ENCODE data around the gene HS3ST3A1. TPM values are rescaled to one million over a fixed set of nuclear protein-coding genes. Genes with fewer than 3 reads are reported as not detected.
A peak's percentile ranks its signal among the peaks of the same experiment; 100 is the strongest.

Gene HS3ST3A1
- total and polyA plus RNA-seq, 8 donors, result 0.56 to 10.7 (median 1.8) TPM; not detected in 1

DNA sequence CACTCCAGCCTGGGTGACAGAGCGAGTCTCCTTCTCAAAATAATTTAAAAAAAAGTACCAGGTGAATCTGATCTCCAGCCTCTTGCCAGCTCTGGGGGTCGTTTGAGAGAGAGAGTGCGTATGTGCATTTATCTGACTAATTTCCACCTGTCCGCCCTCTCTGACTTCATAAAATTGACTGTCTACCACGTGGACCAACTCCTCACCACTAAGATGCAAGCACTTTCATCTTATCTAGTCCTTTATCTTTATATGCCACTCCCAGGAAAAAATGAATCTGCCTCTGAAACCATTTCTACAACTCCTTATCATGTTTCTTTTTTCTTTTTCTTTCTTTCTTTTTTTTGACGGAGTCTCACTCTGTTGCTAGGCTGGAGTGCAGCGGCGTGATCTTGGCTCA, 55.8 kb downstream of the HS3ST3A1 start:
- intact Hi-C loops (cut with DNase I; ENCODE audit: low total_unique reads), result no loop called here
- Histone ChIP-seq H3K27me3 (no peaks in the 10 kb centered on the region), H3K27ac (no peak overlapping the region), H3K36me3 (no peaks in the 10 kb centered on the region), H3K4me3 (no peak overlapping the region), H3K4me1 (no peaks in the 10 kb centered on the region), H3K9me3 (peaks cover 0 to 8% (median 3%) of the 10 kb centered on the region in 4 donors)
- WGBS, 5 donors, result 55 to 72% (median 66%) methylated on average over 8 of the region's 8 CpGs
- no peak for TF ChIP-seq POLR2A (IDR thresholded peaks at IDR 0.05)
- no peak for TF ChIP-seq EP300 (IDR thresholded peaks at IDR 0.05)
- no peak for TF ChIP-seq POLR2AphosphoS5 (IDR thresholded peaks at IDR 0.05)
- no peak for TF ChIP-seq CTCF (IDR thresholded peaks at IDR 0.05)
- no peak for DNase-seq

DNA sequence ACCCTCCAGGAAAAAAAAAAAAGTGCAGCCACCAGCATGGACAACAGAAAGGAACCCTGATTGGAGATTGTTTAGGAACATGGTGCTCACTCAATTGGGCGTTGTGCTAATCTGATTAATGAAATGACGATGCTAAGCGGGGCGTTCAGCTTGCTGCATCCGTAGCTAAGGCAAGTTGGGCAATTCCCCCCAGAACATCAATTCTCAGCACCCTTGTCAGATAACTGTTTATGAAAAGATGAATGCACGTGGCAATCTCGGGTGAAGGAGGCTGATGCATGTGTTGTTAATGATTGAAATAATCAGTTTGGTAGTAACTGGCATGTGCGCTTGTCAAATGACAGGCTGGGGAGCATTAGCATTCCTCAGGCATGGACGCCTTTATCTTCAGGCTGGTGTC, 57.0 kb downstream of the HS3ST3A1 start:
- Histone ChIP-seq H3K9me3 (no peaks in the 10 kb centered on the region), H3K27me3 (no peaks in the 10 kb centered on the region), H3K4me1 (no peaks in the 10 kb centered on the region), H3K36me3 (no peaks in the 10 kb centered on the region), H3K4me3 (no peak overlapping the region), H3K27ac (no peak overlapping the region)
- intact Hi-C loops (cut with DNase I; ENCODE audit: low total_unique reads), result no loop called here
- whole genome bisulfite sequencing, 5 donors, result 72 to 82% (median 78%) methylated on average over 9 of the region's 9 CpGs
- TF ChIP-seq EP300 (IDR thresholded peaks at IDR 0.05) (no peak), CTCF (IDR thresholded peaks at IDR 0.05) (no peak), POLR2AphosphoS5 (IDR thresholded peaks at IDR 0.05) (no peak), POLR2A (IDR thresholded peaks at IDR 0.05) (no peak)
- DNase-seq, result no peak

DNA sequence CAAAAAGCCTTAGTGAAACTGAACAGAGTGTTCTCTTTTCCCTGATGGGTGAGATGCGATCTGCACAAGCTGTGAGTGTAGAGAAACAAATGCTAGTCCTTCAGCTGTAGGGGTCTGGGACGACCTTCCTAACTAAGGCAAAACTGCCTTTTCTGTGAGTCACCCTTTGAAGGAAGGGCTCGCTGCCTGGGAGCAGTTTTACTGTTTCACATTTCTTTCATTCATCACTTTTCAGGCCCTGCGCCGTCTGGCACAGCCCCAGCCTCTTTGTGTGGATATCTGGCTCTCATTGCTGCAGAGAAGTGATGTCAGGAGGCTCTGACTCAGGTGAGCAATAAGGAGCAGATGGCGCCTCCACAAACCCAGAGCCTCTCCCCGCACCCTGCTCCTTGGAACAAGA, 57.4 kb downstream of the HS3ST3A1 start:
- 41 to 56% (median 46%) methylated on average over 7 of the region's 7 CpGs for WGBS, 5 donors
- Histone ChIP-seq H3K9me3 (no peaks in the 10 kb centered on the region), H3K36me3 (no peaks in the 10 kb centered on the region), H3K27me3 (no peaks in the 10 kb centered on the region), H3K4me1 (no peaks in the 10 kb centered on the region), H3K27ac (no peak overlapping the region), H3K4me3 (no peak overlapping the region)
- TF ChIP-seq POLR2A (IDR thresholded peaks at IDR 0.05) (no peak), CTCF (IDR thresholded peaks at IDR 0.05) (no peak), POLR2AphosphoS5 (IDR thresholded peaks at IDR 0.05) (peak in 1 of 3 donors; percentile 12), EP300 (IDR thresholded peaks at IDR 0.05) (no peak)
- intact Hi-C loops (cut with DNase I; ENCODE audit: low total_unique reads), result no loop called here
- DNase-seq, result peak in 1 of 2 donors; percentile 69

DNA sequence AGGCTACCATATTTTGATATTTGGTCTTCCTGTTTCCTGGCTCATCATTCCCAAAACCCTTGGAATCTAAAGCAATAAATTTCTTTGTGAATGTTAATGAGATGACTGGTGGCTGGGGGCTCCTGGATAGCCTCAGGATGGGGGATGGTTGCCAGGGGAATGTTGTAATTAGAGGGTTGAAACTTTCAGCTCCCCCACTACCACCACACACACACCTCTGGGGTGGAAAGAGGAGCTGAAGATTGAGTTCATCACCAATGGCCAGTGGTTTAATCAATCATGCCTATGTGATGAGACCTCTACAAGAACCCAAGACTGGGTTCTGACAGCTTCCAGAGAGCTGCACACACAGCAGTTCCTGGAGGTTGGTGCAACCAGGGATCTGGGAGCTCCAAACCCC, 59.1 kb downstream of the HS3ST3A1 start:
- TF ChIP-seq POLR2AphosphoS5 (IDR thresholded peaks at IDR 0.05), result no peak
- no peak for TF ChIP-seq CTCF (IDR thresholded peaks at IDR 0.05)
- TF ChIP-seq EP300 (IDR thresholded peaks at IDR 0.05), result no peak
- TF ChIP-seq POLR2A (IDR thresholded peaks at IDR 0.05), result no peak
- intact Hi-C loops (cut with DNase I; ENCODE audit: low total_unique reads), result no loop called here
- no peaks in the 10 kb centered on the region for H3K36me3 ChIP-seq
- H3K27ac ChIP-seq, result no peak overlapping the region
- no peaks in the 10 kb centered on the region for H3K4me1 ChIP-seq
- no peaks in the 10 kb centered on the region for H3K9me3 ChIP-seq
- H3K27me3 ChIP-seq, result no peaks in the 10 kb centered on the region
- no peak overlapping the region for H3K4me3 ChIP-seq
- DNase-seq, result no peak
